ENCODE results near the gene RNF217. TPM values are rescaled to one million over a fixed set of nuclear protein-coding genes. Genes with fewer than 3 reads are reported as not detected.

Gene RNF217
- total and polyA plus RNA-seq, 10 of the 15 experiments (the other 5 are each of a cell fraction or from before 2014, with no cell fraction given), result under 0.01 to 11.7 (median 0.04) TPM; not detected in 3

GRCh38 chr6:124986164-124986563 lies 23.9 kb downstream of the RNF217 start:
- Histone ChIP-seq H3K79me2 (ENCODE audit: control insufficient read depth, insufficient read depth, low read length) (no peaks in the 10 kb centered on the region), H4K20me1 (ENCODE audit: control insufficient read depth, insufficient read depth) (no peaks in the 10 kb centered on the region), H3K4me3 (no peak overlapping the region), H2AFZ (ENCODE audit: control insufficient read depth, low read depth, low read length) (no peak overlapping the region), H3K36me3 (ENCODE audit: control insufficient read depth in 2 of 2, insufficient read depth in 2 of 2, low read length in 1 of 2) (no peaks in the 10 kb centered on the region), H3K9ac (ENCODE audit: control insufficient read depth, insufficient read depth, low read length) (no peak overlapping the region), H3K27me3 (replicated peaks in 1 of 2; ENCODE audit: control insufficient read depth in 2 of 2, insufficient read depth in 2 of 2, low read length in 1 of 2) (no peaks in the 10 kb centered on the region), H3K9me3 (replicated peaks; ENCODE audit: control insufficient read depth, insufficient read depth, low read length) (no peaks in the 10 kb centered on the region), H3K27ac (ENCODE audit: control insufficient read depth, insufficient read depth) (no peak overlapping the region), H3K4me2 (ENCODE audit: control insufficient read depth, insufficient read depth) (no peak overlapping the region), H3K4me1 (ENCODE audit: control insufficient read depth, insufficient read depth, low read length) (no peaks in the 10 kb centered on the region)
- in situ Hi-C loops (cut with MboI), result no loop called here
- FAIRE-seq (no peak), ATAC-seq (no peak; the same call in 2 of the 3 replicates), DNase-seq (ENCODE audit: low read depth, low spot score) (no peak)
- intact Hi-C loops (cut with micrococcal nuclease; ENCODE audit: unreplicated experiment), result no loop called here
- RAD21 ChIA-PET (ENCODE audit: unreplicated experiment), result no interaction called here
- SMC1A ChIA-PET (ENCODE audit: uncharacterized antibody, unreplicated experiment), result interaction anchor here (0.6 kb wide), 1 partner anchor 13 kb away, joined by 4 read pairs; no protein-coding TSS in a partner anchor
- CTCF ChIA-PET, result no interaction called here
- no peak for TF ChIP-seq ASH2L (IDR thresholded peaks at IDR 0.05; ENCODE audit: borderline replicate concordance, low read depth)
- no peak for TF ChIP-seq SP1 (IDR thresholded peaks at IDR 0.05; ENCODE audit: low read depth, low read length)
- TF ChIP-seq USF2 (IDR thresholded peaks at IDR 0.05; ENCODE audit: borderline replicate concordance, low read depth, low read length), result no peak
- peak; percentile 64 for TF ChIP-seq NR2F1 (conservative IDR thresholded peaks at IDR 0.05)
- TF ChIP-seq ATF3 (IDR thresholded peaks at IDR 0.05; ENCODE audit: borderline replicate concordance, extremely low read depth, low read depth, low read length), result no peak
- BruUV-seq (replicated peaks), result no TSS peak
- POLR2A ChIA-PET, result no interaction called here

DNA sequence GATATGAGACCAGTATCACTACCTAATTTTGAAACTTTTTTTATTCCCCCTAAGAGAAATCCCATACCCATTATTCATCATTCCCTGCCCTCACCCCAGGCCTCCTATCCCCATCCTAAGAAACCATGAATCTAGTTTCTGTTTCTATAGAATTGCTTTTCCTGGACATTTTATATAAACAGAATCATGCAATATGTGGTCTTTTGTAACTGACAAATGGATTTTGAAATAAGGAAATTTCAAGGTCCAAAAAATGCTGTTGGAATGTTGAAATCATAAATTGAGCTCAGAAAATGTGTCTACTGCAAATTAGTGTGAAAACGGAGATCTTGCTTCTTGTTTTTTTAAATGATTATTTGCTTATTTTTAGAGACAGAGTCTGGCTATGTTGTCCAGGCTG lies 25.1 kb downstream of the RNF217 start:
- in situ Hi-C loops (cut with MboI) (no loop called here), intact Hi-C loops (cut with micrococcal nuclease; ENCODE audit: unreplicated experiment) (no loop called here)
- ATAC-seq (no peak), DNase-seq (ENCODE audit: low read depth, low spot score) (no peak), FAIRE-seq (no peak)
- POLR2A ChIA-PET, result no interaction called here
- RAD21 ChIA-PET (ENCODE audit: unreplicated experiment), result no interaction called here
- no peak overlapping the region for H3K4me3 ChIP-seq
- no peaks in the 10 kb centered on the region for H4K20me1 ChIP-seq (ENCODE audit: control insufficient read depth, insufficient read depth)
- CTCF ChIA-PET, result interaction anchor here (1.5 kb wide), 1 partner anchor 15 kb away, joined by 3 read pairs; no protein-coding TSS in a partner anchor
- no peak overlapping the region for H3K9ac ChIP-seq (ENCODE audit: control insufficient read depth, insufficient read depth, low read length)
- no peak overlapping the region for H3K4me2 ChIP-seq (ENCODE audit: control insufficient read depth, insufficient read depth)
- no peaks in the 10 kb centered on the region for H3K36me3 ChIP-seq (ENCODE audit: control insufficient read depth in 2 of 2, insufficient read depth in 2 of 2, low read length in 1 of 2)
- SMC1A ChIA-PET (ENCODE audit: uncharacterized antibody, unreplicated experiment), result no interaction called here
- H3K4me1 ChIP-seq (ENCODE audit: control insufficient read depth, insufficient read depth, low read length), result no peaks in the 10 kb centered on the region
- WGBS (ENCODE audit: insufficient coverage, insufficient replicate concordance, low lambda C conversion rate, missing lambda C conversion rate), result 0% methylated on average over 1 of the region's 1 CpG
- H3K9me3 ChIP-seq (replicated peaks; ENCODE audit: control insufficient read depth, insufficient read depth, low read length), result no peaks in the 10 kb centered on the region
- no peak overlapping the region for H3K27ac ChIP-seq (ENCODE audit: control insufficient read depth, insufficient read depth)
- no TSS peak for BruUV-seq (replicated peaks)
- no peak overlapping the region for H2AFZ ChIP-seq (ENCODE audit: control insufficient read depth, low read depth, low read length)
- TF ChIP-seq RBBP5 (conservative IDR thresholded peaks at IDR 0.05) (no peak), IKZF2 (IDR thresholded peaks at IDR 0.05) (no peak), ZSCAN29 (IDR thresholded peaks at IDR 0.05) (no peak), BRCA1 (IDR thresholded peaks at IDR 0.05; ENCODE audit: low read depth, low read length) (no peak), SUPT20H (IDR thresholded peaks at IDR 0.05; ENCODE audit: borderline replicate concordance, control insufficient read depth, low read depth, low read length) (no peak), NFIC (IDR thresholded peaks at IDR 0.05; ENCODE audit: low read depth, low read length) (no peak), CBX5 (IDR thresholded peaks at IDR 0.05; ENCODE audit: low read depth) (no peak), SIN3A (IDR thresholded peaks at IDR 0.05; ENCODE audit: low read depth, low read length) (no peak), KLF5 (IDR thresholded peaks at IDR 0.05; ENCODE audit: partially characterized antibody) (no peak), ZZZ3 (IDR thresholded peaks at IDR 0.05; ENCODE audit: control insufficient read depth, insufficient read length, low read depth) (no peak), STAT1 (conservative IDR thresholded peaks at IDR 0.05) (no peak)
- TF ChIP-seq, protein P1, sequence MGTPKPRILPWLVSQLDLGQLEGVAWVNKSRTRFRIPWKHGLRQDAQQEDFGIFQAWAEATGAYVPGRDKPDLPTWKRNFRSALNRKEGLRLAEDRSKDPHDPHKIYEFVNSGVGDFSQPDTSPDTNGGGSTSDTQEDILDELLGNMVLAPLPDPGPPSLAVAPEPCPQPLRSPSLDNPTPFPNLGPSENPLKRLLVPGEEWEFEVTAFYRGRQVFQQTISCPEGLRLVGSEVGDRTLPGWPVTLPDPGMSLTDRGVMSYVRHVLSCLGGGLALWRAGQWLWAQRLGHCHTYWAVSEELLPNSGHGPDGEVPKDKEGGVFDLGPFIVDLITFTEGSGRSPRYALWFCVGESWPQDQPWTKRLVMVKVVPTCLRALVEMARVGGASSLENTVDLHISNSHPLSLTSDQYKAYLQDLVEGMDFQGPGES (IDR thresholded peaks at IDR 0.05), result no peak
- H3K79me2 ChIP-seq (ENCODE audit: control insufficient read depth, insufficient read depth, low read length), result no peaks in the 10 kb centered on the region
- no peaks in the 10 kb centered on the region for H3K27me3 ChIP-seq (replicated peaks in 1 of 2; ENCODE audit: control insufficient read depth in 2 of 2, insufficient read depth in 2 of 2, low read length in 1 of 2)
